ENCODE results near the gene NARF.

NARF gene

DNA sequence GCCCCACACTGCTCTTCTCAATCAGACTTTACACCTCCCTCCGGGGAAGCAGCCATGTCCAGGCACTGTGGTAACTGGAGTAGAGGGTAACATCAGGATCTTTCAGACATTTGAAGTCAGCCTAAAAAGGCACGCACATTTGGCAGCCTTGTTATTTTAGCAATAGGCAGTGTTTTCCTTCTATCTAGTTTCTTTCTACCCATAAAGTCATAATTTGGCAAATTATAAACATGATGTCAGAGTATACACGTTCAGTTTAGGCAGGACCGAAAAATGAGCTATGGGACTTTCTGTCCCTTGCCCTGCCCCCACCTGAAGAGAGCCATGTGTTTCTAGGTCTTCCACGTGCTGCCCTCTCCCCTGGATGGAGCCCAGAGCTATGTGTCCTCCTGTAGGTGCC lies 21.1 kb downstream of the NARF start:
- no peak for DNase-seq

GRCh38 chr17:82480318-82480717 lies 21.8 kb downstream of the NARF start:
- no peak for DNase-seq

- no peak for DNase-seq
Observed at GRCh38 chr17:82483204-82483660, 24.7 kb downstream of the NARF start.

DNA sequence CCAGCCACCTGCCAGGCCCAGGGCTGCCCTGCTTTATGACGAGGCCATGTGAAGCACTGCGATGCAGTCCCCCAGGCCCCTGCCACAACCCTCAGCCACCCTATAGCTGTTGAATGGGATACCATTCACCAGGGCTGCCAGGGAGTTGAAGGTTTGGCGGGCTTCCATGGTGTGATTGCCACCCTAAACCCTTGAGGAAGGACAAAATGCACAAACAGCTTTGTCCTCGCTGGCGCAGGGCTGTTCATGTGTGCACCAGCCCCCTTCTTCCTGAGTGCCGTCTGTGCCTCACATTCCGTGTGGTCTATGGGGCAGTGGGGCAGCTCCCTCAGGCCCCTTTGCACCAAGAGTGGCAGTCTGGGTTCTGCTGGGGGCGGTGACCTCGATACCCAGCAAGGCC lies 25.3 kb downstream of the NARF start:
- no peak for DNase-seq

DNA sequence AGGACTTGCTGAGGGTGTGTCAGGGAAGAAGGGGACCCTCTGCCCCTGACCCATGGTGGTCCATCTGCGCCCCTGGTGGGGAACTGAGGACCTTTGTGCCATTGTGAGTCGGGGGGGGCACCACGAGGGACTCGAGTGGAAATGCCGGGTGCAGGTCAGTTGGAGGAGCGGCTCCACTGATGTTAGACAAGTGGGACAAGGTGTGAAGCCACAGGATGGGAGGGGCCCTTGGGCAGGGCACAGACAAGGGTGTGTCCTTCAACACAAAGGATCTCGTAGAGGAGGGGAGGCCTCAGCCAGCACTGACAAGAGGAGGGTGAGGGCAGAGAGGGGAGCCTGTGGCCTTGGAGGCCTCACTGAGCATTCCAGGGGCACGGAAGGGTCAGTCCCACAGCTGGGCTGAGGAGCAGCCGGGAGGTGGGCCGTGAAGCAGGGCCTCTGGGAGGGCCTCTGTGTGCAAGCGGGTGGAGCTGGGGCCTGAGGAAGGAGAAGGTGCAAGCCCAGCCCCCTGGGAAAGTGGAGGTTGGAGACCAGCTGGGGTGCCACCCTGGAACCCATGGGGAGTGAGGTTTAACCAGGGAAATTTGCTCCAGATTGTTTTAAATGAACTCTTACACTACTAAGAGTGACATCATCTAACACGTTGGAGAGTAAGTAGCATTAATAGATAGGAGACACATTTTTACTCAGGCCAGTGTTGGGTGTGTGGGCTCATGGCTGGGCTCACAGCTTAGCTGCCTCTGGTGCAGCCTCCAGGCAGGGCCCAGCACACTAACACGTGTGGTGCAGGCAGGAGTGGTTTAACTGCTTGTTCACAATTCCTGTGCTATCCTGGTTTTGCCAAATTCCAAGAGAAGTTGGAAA lies 27.9 kb downstream of the NARF start:
- DNase-seq, result no peak

DNA sequence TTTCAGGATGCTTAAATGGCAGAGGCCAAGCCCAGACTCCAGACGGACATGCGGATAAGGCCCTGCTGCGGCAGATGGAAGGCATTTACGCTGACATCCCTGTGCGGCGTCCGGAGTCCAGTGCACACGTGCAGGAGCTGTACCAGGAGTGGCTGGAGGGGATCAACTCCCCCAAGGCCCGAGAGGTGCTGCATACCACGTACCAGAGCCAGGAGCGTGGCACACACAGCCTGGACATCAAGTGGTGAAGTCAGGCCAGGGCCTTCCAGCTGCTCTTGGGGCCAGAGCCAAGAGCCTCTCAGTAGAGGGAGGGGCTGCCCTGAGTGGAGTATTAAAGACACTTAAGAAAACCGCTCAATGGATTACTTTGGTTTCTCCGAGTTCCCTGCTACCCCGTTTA lies 29.4 kb downstream of the NARF start:
- peak; percentile 17 for DNase-seq

DNA sequence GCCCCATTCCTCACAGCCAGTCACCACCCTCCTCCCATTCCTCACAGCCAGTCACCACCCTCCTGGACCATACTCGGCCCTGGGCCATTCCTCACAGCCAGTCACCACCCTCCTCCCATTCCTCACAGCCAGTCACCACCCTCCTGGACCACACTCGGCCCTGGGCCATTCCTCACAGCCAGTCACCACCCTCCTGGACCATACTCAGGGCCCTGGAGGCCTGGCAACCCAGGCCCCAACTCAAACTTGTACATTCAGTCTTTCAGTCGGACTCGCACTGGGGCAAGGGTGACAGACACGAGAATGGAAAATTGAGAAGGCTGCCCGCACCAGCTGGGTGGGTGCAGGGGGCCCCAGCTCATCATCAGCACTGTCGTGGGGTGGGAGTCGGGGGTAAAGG lies 30.6 kb downstream of the NARF start:
- DNase-seq, result peak; percentile 56

- DNase-seq, result no peak
Observed at GRCh38 chr17:82489851-82490511, 31.4 kb downstream of the NARF start.

DNA sequence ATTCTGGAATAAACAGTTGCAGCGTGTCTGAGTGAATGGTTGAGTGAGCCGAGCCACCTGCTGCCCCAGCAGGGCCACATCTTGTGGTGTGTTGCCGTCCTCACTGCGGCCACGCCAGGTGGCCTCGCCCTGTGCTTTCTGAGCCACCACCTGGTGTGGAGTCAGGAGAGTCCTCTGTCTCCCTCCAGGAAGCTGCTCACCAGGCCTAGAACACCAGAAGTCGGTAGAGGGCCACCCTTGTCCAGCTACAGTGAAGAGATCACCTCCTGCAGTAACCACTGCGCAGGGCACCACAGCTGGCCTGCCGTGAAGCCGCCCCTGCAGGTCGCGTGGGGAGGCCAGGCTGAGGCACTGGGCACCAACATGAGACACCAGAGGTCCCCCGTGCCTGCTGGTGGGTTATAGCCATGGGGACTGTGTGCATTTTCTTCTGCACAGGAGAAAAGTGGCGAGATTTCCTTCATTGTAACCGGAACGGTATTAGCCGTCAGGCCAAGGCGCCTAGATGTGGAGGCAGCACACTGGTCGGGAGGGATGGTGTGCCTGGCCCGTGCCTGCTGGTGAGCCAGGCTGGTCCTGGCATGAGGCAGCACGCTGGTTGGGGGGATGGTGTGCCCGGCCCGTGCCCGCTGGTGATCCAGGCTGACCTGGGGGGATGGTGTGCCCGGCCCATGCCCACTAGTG lies 32.1 kb downstream of the NARF start:
- DNase-seq, result no peak

DNA sequence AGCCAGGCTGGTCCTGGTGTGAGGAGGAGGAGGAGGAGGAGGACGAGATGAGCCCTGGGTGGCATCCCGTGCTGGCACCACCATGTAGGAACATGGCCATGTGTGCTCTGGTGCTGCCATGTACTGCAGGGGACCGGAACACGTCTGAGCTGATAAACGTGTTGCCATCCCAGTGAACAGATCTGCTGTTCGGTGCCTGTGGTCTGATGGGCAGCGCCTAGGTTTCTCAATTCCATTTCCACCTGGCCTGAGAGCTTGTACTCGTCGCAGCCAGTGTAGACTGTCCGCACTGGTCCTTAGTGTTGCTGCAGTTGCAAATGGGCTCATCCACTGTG lies 32.6 kb downstream of the NARF start:
- DNase-seq, result no peak

DNA sequence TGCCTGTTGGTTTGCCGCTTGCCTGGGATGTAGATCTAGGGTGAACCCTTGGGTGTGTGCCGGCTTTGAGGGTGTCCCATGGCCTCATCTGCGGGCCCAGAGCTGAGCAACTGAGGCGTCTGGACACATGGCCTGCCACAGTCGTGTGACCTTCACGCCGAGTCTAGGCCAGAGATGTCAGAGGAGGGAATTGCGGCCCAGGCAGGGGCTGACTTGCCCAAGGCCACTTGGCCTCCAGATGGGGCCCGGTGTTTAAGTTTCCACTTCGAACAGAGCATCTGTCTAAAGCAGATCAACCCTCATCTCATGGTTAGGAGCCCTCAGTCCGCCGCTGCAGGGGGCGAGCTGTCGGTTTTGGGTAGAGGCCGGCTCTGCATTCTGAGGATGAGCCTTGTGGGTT lies 33.0 kb downstream of the NARF start:
- no peak for DNase-seq

- no peak for DNase-seq
Observed at GRCh38 chr17:82492643-82493225, 34.2 kb downstream of the NARF start.

GRCh38 chr17:82493226-82493781 lies 34.8 kb downstream of the NARF start:
- DNase-seq, result no peak

DNA sequence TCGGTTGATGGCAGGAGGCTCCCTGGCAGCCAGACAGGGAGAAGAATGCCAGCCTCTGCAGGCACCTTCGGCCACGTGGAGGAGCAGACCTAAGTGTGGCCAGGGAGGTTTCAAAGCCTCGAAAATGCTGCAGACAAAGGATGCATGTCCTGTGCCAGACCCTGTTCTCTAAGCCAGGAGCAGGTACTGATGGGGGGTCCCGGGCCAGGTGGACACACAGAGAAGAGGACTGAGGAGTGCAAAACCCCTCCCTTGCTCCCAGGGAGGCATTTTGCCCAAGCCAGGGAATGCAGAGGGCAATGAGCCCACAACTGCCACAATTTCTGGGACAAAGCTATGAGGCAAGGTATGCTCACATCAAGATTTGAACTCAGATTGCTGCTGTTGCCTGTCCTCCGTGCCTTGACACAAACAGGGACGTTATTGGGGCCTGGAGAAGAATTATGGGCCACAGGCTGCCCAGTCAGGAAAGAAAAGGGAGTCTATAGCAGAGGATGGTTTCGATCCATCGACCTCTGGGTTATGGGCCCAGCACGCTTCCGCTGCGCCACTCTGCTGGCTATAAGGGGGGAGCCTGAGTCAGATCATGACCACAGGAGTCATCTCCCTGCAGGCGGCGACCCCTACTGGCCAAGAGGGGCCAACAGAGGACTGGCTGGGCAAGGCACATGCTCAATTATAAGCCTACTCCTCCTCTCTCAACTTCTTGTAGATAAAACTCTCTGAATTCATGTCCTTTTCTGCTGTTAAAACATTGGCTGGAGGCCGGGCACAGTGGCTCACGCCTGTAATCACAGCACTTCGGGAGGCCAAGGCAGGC lies 35.9 kb downstream of the NARF start:
- peak; percentile 87 for DNase-seq

- no peak for DNase-seq
Observed at GRCh38 chr17:82495844-82496528, 37.4 kb downstream of the NARF start.

- peak; percentile 95 for DNase-seq
Observed at GRCh38 chr17:82496529-82497434, 38.2 kb downstream of the NARF start.

- no peak for DNase-seq
Observed at GRCh38 chr17:82497483-82498405, 39.2 kb downstream of the NARF start.

DNA sequence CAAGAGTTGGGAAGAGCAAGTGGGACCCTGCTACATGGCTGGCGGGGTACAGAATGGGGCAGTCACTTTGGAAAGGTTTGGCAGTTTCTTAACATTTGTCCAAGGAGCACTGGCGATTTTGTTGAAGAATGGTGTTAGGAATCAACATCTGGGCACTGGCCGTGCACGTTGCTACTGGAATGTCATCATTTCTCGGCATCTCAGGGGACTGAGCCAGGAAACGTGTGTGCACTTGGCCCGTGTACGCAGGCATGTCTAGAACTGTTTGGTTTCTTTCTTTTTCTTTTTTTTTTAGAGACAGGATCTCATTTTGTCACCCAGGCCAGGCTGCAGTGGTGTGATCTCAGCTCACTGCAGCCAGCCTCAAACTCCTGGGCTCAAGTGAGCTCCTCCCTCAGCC lies 43.7 kb downstream of the NARF start:
- DNase-seq, result no peak

- DNase-seq, result no peak
Observed at GRCh38 chr17:82503094-82503727, 44.7 kb downstream of the NARF start.

All from midbrain (tissue), 1 donor.